ENCODE results near the gene ZDHHC5.
A peak's percentile ranks its signal among the peaks of the same experiment; 100 is the strongest.

ZDHHC5 gene

DNA sequence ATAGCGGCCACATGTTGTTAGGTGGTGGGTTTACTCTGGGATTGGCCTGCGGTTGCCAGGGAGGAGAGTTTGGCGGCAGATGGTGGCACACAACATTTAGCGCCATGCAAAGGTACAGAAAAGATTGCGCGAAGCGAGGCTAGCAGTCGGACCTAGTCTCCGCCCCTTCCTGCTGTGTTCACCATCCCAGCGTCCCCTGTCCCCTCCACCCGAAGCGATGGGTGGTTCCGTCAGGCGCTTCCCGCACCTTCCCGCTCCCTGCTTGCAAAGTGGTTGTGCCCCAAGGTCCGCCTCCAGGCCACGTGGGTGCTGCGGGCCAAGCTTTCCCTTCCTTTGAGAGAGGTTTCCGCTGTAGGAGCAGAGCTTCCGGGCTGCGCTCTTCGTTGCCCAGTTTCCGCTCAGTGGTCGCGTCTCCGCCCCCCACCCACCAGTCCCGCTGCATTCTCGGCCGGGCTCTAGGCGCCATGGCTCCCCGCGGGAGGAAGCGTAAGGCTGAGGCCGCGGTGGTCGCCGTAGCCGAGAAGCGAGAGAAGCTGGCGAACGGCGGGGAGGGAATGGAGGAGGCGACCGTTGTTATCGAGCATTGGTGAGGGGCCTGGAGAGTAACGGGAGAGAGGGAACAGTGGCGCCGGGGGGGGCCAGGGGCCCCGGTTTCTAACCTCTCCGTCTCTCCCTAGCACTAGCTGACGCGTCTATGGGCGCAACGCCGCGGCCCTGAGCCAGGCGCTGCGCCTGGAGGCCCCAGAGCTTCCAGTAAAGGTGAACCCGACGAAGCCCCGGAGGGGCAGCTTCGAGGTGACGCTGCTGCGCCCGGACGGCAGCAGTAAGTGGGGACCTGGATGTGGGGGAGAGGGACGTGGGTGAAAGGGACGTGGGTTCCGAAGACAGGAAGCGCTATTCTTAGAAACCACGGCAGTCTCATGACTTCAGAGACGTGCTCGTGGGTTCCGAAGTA lies 73.5 kb downstream of the ZDHHC5 start, which contains the start of gene SELENOH (continued):
- TF ChIP-seq ZNF146 (tag by site-specific recombination; IDR thresholded peaks at IDR 0.05) (no peak; the same call in 1 of the 2 replicates), ZNF324 (tag by site-specific recombination; IDR thresholded peaks at IDR 0.05) (peak; percentile 95), ZNF274 (IDR thresholded peaks at IDR 0.05; ENCODE audit: low read length) (no peak), ZNF274 (tag by site-specific recombination; IDR thresholded peaks at IDR 0.05; ENCODE audit: borderline replicate concordance) (no peak), ZNF121 (tag by site-specific recombination; IDR thresholded peaks at IDR 0.05) (peak; percentile 97), WT1 (tag by site-specific recombination; IDR thresholded peaks at IDR 0.05) (no peak), KLF16 (tag by site-specific recombination; IDR thresholded peaks at IDR 0.05) (peak; percentile 99), ZNF394 (tag by site-specific recombination; IDR thresholded peaks at IDR 0.05; ENCODE audit: borderline replicate concordance) (peak; percentile 83), ZNF571 (tag by site-specific recombination; IDR thresholded peaks at IDR 0.05) (no peak), GLI4 (tag by site-specific recombination; IDR thresholded peaks at IDR 0.05) (peak; percentile 81; the same call in 1 of the 2 replicates), ZNF596 (tag by site-specific recombination; IDR thresholded peaks at IDR 0.05) (no peak), ZNF184 (tag by site-specific recombination; IDR thresholded peaks at IDR 0.05) (no peak), ZNF2 (tag by site-specific recombination; IDR thresholded peaks at IDR 0.05) (peak; percentile 96), ZNF221 (tag by site-specific recombination; IDR thresholded peaks at IDR 0.05; ENCODE audit: borderline replicate concordance) (no peak), ZNF23 (tag by site-specific recombination; IDR thresholded peaks at IDR 0.05; ENCODE audit: borderline replicate concordance) (no peak), ZNF48 (tag by site-specific recombination; IDR thresholded peaks at IDR 0.05) (no peak), YY1 (tag by site-specific recombination; IDR thresholded peaks at IDR 0.05) (peak; percentile 70; the same call in 1 of the 2 replicates), ZBTB21 (tag by site-specific recombination; IDR thresholded peaks at IDR 0.05) (no peak), ZNF660 (tag by site-specific recombination; IDR thresholded peaks at IDR 0.05) (peak; percentile 98; the same call in 1 of the 2 replicates), ZNF610 (tag by site-specific recombination; IDR thresholded peaks at IDR 0.05; ENCODE audit: borderline replicate concordance) (peak; percentile 85; the same call in 1 of the 2 replicates), ZNF157 (tag by site-specific recombination; IDR thresholded peaks at IDR 0.05) (no peak)
- TF ChIP-seq, protein P1, sequence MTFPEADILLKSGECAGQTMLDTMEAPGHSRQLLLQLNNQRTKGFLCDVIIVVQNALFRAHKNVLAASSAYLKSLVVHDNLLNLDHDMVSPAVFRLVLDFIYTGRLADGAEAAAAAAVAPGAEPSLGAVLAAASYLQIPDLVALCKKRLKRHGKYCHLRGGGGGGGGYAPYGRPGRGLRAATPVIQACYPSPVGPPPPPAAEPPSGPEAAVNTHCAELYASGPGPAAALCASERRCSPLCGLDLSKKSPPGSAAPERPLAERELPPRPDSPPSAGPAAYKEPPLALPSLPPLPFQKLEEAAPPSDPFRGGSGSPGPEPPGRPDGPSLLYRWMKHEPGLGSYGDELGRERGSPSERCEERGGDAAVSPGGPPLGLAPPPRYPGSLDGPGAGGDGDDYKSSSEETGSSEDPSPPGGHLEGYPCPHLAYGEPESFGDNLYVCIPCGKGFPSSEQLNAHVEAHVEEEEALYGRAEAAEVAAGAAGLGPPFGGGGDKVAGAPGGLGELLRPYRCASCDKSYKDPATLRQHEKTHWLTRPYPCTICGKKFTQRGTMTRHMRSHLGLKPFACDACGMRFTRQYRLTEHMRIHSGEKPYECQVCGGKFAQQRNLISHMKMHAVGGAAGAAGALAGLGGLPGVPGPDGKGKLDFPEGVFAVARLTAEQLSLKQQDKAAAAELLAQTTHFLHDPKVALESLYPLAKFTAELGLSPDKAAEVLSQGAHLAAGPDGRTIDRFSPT (tag by site-specific recombination; IDR thresholded peaks at IDR 0.05) = peak; percentile 59
- TF ChIP-seq, protein P2, sequence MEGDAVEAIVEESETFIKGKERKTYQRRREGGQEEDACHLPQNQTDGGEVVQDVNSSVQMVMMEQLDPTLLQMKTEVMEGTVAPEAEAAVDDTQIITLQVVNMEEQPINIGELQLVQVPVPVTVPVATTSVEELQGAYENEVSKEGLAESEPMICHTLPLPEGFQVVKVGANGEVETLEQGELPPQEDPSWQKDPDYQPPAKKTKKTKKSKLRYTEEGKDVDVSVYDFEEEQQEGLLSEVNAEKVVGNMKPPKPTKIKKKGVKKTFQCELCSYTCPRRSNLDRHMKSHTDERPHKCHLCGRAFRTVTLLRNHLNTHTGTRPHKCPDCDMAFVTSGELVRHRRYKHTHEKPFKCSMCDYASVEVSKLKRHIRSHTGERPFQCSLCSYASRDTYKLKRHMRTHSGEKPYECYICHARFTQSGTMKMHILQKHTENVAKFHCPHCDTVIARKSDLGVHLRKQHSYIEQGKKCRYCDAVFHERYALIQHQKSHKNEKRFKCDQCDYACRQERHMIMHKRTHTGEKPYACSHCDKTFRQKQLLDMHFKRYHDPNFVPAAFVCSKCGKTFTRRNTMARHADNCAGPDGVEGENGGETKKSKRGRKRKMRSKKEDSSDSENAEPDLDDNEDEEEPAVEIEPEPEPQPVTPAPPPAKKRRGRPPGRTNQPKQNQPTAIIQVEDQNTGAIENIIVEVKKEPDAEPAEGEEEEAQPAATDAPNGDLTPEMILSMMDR (tag by site-specific recombination; IDR thresholded peaks at IDR 0.05) = no peak
- TF ChIP-seq, protein P3, sequence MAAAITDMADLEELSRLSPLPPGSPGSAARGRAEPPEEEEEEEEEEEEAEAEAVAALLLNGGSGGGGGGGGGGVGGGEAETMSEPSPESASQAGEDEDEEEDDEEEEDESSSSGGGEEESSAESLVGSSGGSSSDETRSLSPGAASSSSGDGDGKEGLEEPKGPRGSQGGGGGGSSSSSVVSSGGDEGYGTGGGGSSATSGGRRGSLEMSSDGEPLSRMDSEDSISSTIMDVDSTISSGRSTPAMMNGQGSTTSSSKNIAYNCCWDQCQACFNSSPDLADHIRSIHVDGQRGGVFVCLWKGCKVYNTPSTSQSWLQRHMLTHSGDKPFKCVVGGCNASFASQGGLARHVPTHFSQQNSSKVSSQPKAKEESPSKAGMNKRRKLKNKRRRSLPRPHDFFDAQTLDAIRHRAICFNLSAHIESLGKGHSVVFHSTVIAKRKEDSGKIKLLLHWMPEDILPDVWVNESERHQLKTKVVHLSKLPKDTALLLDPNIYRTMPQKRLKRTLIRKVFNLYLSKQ (tag by site-specific recombination; IDR thresholded peaks at IDR 0.05; ENCODE audit: borderline replicate concordance) = no peak
- TF ChIP-seq, protein P4, sequence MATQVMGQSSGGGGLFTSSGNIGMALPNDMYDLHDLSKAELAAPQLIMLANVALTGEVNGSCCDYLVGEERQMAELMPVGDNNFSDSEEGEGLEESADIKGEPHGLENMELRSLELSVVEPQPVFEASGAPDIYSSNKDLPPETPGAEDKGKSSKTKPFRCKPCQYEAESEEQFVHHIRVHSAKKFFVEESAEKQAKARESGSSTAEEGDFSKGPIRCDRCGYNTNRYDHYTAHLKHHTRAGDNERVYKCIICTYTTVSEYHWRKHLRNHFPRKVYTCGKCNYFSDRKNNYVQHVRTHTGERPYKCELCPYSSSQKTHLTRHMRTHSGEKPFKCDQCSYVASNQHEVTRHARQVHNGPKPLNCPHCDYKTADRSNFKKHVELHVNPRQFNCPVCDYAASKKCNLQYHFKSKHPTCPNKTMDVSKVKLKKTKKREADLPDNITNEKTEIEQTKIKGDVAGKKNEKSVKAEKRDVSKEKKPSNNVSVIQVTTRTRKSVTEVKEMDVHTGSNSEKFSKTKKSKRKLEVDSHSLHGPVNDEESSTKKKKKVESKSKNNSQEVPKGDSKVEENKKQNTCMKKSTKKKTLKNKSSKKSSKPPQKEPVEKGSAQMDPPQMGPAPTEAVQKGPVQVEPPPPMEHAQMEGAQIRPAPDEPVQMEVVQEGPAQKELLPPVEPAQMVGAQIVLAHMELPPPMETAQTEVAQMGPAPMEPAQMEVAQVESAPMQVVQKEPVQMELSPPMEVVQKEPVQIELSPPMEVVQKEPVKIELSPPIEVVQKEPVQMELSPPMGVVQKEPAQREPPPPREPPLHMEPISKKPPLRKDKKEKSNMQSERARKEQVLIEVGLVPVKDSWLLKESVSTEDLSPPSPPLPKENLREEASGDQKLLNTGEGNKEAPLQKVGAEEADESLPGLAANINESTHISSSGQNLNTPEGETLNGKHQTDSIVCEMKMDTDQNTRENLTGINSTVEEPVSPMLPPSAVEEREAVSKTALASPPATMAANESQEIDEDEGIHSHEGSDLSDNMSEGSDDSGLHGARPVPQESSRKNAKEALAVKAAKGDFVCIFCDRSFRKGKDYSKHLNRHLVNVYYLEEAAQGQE (tag by site-specific recombination; IDR thresholded peaks at IDR 0.05) = peak; percentile 59; the same call in 1 of the 2 replicates
- TF ChIP-seq, protein P5, sequence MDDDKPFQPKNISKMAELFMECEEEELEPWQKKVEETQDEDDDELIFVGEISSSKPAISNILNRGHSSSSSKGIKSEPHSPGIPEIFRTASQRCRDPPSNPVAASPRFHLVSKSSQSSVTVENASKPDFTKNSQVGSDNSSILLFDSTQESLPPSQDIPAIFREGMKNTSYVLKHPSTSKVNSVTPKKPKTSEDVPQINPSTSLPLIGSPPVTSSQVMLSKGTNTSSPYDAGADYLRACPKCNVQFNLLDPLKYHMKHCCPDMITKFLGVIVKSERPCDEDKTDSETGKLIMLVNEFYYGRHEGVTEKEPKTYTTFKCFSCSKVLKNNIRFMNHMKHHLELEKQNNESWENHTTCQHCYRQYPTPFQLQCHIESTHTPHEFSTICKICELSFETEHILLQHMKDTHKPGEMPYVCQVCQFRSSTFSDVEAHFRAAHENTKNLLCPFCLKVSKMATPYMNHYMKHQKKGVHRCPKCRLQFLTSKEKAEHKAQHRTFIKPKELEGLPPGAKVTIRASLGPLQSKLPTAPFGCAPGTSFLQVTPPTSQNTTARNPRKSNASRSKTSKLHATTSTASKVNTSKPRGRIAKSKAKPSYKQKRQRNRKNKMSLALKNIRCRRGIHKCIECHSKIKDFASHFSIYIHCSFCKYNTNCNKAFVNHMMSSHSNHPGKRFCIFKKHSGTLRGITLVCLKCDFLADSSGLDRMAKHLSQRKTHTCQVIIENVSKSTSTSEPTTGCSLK (tag by site-specific recombination; IDR thresholded peaks at IDR 0.05) = no peak

All from HEK293 (cell line).